ENCODE results near the gene SBK3. TPM values are rescaled to one million over a fixed set of nuclear protein-coding genes. Genes with fewer than 3 reads are reported as not detected.

The SBK3 gene
- total and polyA plus RNA-seq, 2 of the 8 experiments (the other 6 are each of a cell fraction or from before 2014, with no cell fraction given) = 0.76 to 1.5 TPM

GRCh38 chr19:55581145-55581822, 35.9 kb upstream of the SBK3 start (continued):
- TF ChIP-seq CHD7 (IDR thresholded peaks at IDR 0.05; ENCODE audit: insufficient replicate concordance, low read length) (no peak), SAP30 (IDR thresholded peaks at IDR 0.05; ENCODE audit: insufficient read depth, insufficient replicate concordance, low read length) (no peak), POLR2A (IDR thresholded peaks at IDR 0.05; ENCODE audit: control extremely low read depth in 1 of 2, low read depth in 2 of 2, low read length in 2 of 2) (no peak), MAX (IDR thresholded peaks at IDR 0.05) (peak; percentile 33; the same call in 1 of the 2 replicates), KDM1A (IDR thresholded peaks at IDR 0.05; ENCODE audit: borderline replicate concordance, low read length) (peak; percentile 86; the same call in 1 of the 2 replicates), YY1 (IDR thresholded peaks at IDR 0.05; ENCODE audit: low read depth, low read length) (no peak), MAFK (IDR thresholded peaks at IDR 0.05; ENCODE audit: low read depth, low read length) (no peak), NRF1 (IDR thresholded peaks at IDR 0.05; ENCODE audit: low read depth, low read length) (no peak)
